Progenitor cell of endocrine pancreas (in vitro differentiated cells): ENCODE measurements around the gene MRE11. TPM values are rescaled to one million over a fixed set of nuclear protein-coding genes. Genes with fewer than 3 reads are reported as not detected.

ENCODE experiments used
- DNase-seq: peaks from one replicate; pipeline ENCODE4 v3.0.0; 2021; ENCODE audit warnings: low spot score; ENCODE audit not compliant: unreplicated experiment
- H3K27ac Mint-ChIP-seq: 2 replicates; pipeline ENCODE4 v1.8.0; 2021; ENCODE audit warnings: mild to moderate bottlenecking, moderate library complexity, mixed read lengths
- H3K27me3 Mint-ChIP-seq: 2 replicates; pipeline ENCODE4 v1.8.0; 2021; ENCODE audit warnings: mixed read lengths
- H3K36me3 Mint-ChIP-seq: 2 replicates; pipeline ENCODE4 v1.8.0; 2022; ENCODE audit warnings: mixed read lengths; ENCODE audit not compliant: insufficient read depth
- H3K4me1 Mint-ChIP-seq: 2 replicates; pipeline ENCODE4 v1.8.0; 2021; ENCODE audit warnings: low read depth, mixed read lengths
- H3K4me3 Mint-ChIP-seq: 2 replicates; pipeline ENCODE4 v1.8.0; 2021; ENCODE audit warnings: low read depth, mild to moderate bottlenecking, moderate library complexity, mixed read lengths
- H3K9me3 Mint-ChIP-seq: 2 replicates; pipeline ENCODE4 v1.8.0; 2021; ENCODE audit warnings: low read depth, mixed read lengths
- long read RNA-seq: library from polyadenylated mRNA; unstranded; transcript quantifications from one replicate; pipeline ENCODE4 v2.0.0, GENCODE V29; 2020
- total RNA-seq: library from RNA; stranded (reverse); gene quantifications from 2 replicates; pipeline ENCODE4 v1.2.1, GENCODE V29; 2021
- TF ChIP-seq, protein P1 (sequence below): fragments of 200-600 bp; sonication (generic); IDR thresholded peaks from one replicate; pipeline ENCODE4 v1.5.0; 2021; ENCODE audit warnings: antibody characterized with exemption, mild to moderate bottlenecking; ENCODE audit not compliant: unreplicated experiment

Gene MRE11
- total RNA-seq, result 35.1 and 42.6 TPM in 2 replicates
- long read RNA-seq, full-length matches to known transcripts, result 38 of 182 reads
- long read RNA-seq, partial matches to known transcripts, result 64 of 182 reads
- long read RNA-seq, other reads (novel, unspliced or antisense), result 80 of 182 reads

- peak; percentile 95 for DNase-seq
- H3K27me3 Mint-ChIP-seq, result no peaks in the 10 kb centered on the region
- no peaks in the 10 kb centered on the region for H3K9me3 Mint-ChIP-seq
- H3K27ac Mint-ChIP-seq, result peak within 1 kb of the TSS; percentile 100
- H3K4me3 Mint-ChIP-seq, result peak within 1 kb of the TSS; percentile 97
- H3K36me3 Mint-ChIP-seq, result peaks cover 19% of the 10 kb centered on the region
- peaks cover 12% of the 10 kb centered on the region for H3K4me1 Mint-ChIP-seq
- TF ChIP-seq, protein P1, sequence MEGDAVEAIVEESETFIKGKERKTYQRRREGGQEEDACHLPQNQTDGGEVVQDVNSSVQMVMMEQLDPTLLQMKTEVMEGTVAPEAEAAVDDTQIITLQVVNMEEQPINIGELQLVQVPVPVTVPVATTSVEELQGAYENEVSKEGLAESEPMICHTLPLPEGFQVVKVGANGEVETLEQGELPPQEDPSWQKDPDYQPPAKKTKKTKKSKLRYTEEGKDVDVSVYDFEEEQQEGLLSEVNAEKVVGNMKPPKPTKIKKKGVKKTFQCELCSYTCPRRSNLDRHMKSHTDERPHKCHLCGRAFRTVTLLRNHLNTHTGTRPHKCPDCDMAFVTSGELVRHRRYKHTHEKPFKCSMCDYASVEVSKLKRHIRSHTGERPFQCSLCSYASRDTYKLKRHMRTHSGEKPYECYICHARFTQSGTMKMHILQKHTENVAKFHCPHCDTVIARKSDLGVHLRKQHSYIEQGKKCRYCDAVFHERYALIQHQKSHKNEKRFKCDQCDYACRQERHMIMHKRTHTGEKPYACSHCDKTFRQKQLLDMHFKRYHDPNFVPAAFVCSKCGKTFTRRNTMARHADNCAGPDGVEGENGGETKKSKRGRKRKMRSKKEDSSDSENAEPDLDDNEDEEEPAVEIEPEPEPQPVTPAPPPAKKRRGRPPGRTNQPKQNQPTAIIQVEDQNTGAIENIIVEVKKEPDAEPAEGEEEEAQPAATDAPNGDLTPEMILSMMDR, result no peak
These were observed at the start of gene MRE11, which contains the start of gene ANKRD49 for GRCh38 chr11:94493281-94494125. TSS of gene MRE11 (minus strand) at chr11:94493844. CDS start at chr11:94492801, 1,043 bp downstream. TSS of gene ANKRD49 (plus strand) at chr11:94493984. CDS start at chr11:94496694, 2,710 bp downstream.

DNA sequence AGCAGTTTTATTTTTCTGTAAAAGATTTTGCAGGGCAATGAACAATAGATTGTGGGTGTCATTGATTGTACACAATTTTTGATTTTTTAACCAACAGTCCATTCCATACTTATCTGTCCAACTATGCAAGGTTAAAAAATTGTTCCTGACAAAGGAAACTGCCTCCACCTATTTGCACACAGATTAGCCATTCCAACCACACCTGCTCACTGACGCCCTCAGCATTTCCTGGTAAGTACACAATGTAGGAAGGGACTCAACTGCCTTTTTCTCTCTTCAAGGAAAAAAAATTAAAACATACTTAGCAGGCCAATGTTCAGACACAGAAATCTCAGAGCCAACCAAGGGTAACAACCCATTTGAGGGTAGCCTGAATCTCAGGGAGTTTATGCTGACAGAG is 45.8 kb upstream of the MRE11 start:
- Mint-ChIP-seq H3K9me3 (no peaks in the 10 kb centered on the region), H3K27me3 (peaks cover 27% of the 10 kb centered on the region), H3K27ac (no peak overlapping the region), H3K4me1 (peaks cover 14% of the 10 kb centered on the region), H3K4me3 (no peak overlapping the region), H3K36me3 (no peaks in the 10 kb centered on the region)
- DNase-seq, result no peak
- TF ChIP-seq, protein P1, result no peak

- Mint-ChIP-seq H3K4me3 (no peak overlapping the region), H3K27me3 (peaks cover 23% of the 10 kb centered on the region), H3K27ac (no peak overlapping the region), H3K9me3 (no peaks in the 10 kb centered on the region), H3K4me1 (peaks cover 6% of the 10 kb centered on the region), H3K36me3 (no peaks in the 10 kb centered on the region)
- TF ChIP-seq, protein P1, result no peak
- DNase-seq, result no peak
These were observed 43.5 kb upstream of the MRE11 start for GRCh38 chr11:94537031-94537600.

DNA sequence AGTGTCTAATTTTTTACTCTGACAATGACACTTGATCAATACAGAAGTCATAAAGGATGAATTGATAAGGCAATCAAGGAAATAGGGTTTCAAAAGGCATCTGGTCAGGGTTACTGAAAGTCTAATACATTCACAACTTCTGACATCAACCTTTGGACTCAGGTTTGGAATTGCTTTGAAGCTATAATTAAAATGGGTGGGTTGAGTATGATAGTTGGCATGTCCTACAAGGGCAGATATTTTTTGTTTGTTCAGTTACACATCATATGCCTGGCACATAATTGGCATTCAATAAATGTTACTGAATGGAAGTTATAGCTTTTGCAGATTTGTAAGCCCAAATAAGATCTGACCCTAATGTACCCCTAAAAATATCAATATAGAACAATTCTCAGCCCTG is 42.7 kb upstream of the MRE11 start:
- no peak for DNase-seq
- Mint-ChIP-seq H3K4me1 (peaks cover 6% of the 10 kb centered on the region), H3K27ac (no peak overlapping the region), H3K36me3 (no peaks in the 10 kb centered on the region), H3K9me3 (no peaks in the 10 kb centered on the region), H3K27me3 (peaks cover 16% of the 10 kb centered on the region), H3K4me3 (no peak overlapping the region)
- TF ChIP-seq, protein P1, result no peak
